GM21360 (cell line): ENCODE results near the gene LFNG.

Experiments
- ATAC-seq: cut with Tn5 transposase; IDR thresholded peaks from one replicate; pipeline ENCODE4 v1.9.1; 2021; ENCODE audit warnings: mild to moderate bottlenecking, moderate library complexity; ENCODE audit not compliant: unreplicated experiment

The LFNG gene

GRCh38 chr7:2566890-2567678 lies 47.5 kb downstream of the LFNG start:
- peak; percentile 85 for ATAC-seq

DNA sequence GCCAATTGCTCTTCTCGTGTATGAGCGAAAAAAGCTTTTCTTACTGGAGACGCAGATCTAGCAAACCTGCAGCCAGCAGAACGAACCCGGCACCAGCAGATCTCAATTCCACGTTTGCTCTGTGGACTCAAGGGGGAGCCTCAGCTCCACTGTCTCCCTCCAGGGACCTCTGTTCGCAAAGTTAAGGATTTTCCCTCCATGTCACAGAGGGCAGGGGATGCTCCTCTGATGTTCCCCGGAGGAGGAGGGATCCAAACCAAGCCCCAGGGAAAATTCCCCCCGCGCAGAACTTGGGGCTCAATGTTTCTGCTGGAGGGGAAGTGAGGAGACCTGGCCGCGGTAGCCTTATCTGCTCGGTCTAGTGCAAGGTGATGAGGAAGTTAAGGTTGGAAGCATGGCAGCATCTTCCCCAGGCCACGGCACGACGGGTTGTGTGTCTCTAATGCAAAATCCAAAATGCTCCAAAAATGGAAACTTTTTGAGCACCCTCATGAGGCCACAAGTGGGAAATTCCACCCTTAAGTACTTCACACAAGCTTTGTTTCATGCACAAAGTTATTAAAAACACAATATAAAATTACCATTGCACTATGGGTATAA lies 48.2 kb downstream of the LFNG start:
- ATAC-seq: no peak

DNA sequence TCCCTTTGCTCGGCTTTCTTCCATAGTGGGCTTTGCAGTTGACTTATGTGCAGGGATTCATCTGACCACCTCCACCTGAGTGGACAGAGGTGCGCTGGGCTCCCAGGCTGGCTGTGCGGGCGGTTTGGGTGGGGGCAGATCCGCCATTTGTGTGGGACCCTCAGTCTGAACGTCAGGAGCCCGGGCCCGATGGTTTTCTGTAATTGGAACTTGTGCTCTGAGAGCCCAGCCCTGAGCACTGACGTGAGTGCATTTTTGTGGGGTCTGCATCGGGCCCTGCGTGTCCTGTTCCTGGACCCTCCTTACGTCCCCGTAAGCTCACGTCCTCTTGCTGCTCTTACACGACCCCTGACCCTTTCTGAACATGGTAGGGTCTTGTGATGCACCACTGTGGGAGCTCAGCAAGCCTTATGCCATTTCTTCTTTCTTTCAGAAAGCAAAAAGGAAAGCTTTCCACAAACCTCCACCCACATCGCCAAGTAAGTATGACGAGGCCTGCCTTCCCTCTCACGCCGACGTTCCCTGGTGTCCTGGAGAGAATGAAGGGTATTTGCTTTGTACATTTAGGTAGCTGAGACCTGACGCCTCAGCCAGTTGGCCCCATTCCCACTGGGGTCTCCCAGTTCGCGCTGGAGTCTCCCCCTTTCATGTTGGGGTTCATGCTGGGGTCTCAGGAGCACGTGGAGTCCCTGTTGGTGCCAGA lies 49.1 kb downstream of the LFNG start:
- no peak for ATAC-seq

DNA sequence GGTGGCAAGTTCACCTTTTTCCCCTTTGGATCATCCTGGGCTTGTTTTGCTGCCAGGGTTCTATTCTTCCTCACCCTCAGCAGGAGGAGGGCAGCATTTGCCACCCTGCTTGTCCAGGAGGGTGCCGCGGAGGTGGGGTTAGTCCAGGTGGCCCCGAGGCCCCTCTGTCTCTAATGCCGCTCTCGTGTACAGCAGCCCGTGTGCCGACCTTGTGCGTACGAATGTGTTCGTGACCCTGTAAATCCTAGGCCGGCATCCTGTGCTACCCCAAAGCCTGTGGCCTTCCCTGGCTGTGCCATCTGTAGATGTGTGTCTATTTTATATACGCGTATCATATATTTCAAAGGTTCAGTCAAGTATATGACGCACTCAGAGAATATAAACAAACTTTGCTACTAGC lies 49.8 kb downstream of the LFNG start:
- no peak for ATAC-seq

DNA sequence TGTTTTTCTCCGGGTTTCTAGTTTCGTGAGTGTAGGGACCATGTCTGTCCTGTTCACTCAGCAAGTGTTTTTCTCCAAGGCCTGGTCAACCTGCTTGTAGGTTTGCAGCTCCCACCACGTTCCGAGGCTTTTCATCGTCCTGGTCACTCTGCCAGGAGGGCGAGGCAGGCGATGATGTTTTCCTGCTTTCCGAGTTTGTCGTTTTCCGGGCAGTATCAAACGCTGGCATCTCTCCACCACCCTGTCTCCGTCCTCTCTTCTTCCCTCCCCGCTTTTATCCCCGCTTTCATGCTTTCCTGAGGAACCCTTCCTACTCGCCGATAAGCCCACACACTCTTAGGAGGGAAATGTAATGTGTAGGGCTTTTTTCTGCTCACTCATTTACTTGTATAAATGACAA lies 50.4 kb downstream of the LFNG start:
- no peak for ATAC-seq

DNA sequence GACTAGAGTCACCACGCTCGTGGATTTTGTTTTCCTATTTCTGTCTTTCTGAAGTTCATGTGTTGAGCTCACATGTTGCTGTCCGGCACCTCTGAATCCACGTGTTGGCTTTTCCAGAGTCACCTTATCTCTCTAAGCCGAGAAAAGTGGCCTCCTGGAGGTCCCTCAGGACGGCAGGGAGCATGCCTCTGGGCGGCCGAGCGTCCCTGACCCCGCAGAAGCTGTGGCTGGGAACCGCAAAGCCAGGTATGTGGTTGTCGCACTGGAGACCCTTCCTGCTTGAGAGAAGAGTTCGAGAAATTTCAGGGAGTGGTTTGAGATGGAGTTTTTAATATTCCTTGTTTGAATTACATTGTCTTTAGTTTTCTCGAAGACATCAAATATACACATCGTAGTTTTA lies 51.8 kb downstream of the LFNG start:
- no peak for ATAC-seq

- no peak for ATAC-seq
These were observed 52.7 kb downstream of the LFNG start for GRCh38 chr7:2572101-2572842.

DNA sequence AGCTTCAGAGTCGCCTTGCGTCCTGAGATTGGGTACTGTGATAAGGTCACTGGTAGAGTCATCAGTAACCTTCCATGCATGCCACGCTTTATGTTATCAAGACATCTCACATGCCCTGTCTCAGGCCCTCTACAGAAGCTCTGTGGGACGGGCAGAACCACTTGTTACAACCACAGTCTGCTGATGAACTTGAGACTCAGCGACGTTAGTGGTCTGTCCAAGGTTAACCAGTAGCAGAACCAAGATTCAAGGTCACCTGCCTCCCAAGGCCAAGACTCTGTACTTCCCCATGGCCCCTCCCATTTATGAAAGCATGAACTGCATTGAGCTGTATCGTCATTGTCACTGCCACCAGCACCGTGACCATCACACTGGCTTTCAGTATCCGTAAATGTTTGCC lies 54.2 kb downstream of the LFNG start:
- no peak for ATAC-seq

DNA sequence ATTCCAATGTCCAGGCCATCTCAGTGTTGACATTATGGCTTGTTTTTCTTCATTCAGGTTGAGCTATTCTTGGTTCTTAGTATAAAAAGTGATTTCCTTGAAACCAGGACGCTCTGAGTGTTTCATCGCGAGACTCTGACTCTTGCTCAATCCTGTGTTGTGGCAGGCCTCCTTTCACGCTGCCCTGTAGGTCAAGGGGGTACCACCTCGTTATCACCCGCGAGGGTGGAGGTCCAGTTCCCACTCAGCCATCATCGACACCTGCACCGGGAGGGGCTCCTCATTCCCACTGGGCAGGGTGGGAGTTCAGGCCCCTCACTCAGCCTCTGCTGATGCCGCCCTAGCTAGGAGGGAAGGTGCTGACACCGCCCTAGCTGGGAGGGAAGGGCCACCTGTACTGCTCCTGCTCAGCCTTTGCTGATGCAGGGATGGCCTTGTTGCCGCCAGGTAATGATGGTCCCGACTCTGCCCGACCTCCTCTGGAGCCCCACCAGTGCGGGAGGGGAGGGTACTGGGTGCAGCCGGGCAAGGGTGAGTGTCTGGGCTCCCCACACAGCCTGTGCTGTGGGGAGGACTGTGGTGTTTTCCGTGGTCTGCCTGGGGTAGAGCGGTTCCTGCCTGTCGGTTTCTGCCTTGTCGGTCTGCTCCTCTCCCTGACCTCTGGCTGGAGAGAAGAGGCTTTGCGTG lies 55.6 kb downstream of the LFNG start:
- ATAC-seq: no peak

DNA sequence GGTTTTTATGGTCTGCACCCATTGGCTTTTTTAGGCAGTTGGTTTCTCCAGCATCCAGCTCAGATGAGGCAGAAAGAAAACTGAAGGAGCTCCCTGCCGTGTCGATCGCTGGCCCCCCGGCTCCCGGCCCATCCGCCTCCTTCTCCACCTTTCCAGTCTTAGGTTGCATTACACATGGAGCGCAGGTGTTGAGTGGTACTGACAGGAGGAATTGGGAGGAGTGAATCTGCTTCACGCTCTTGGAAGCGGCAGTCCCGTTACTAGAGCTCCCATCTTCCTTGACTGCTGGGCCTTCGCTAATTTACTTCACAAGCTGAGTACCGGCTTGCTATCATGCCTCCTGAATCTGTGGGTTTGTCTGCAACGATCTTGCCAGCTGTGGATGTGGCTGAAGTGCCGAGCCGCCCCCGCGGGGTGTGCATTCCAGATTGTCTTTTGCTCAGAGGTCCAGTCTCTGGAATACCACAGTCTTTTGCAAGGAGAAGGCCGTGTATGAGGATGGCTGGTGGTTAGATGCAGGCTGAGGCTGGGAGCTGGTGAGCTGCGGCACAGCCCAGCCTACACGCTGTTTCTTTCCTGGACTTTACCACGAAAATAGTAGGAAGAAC lies 56.3 kb downstream of the LFNG start:
- no peak for ATAC-seq

GRCh38 chr7:2576742-2577491 lies 57.3 kb downstream of the LFNG start:
- no peak for ATAC-seq
